HG03135 (cell line): Measurements from ENCODE around the gene ZNF737.
"Not testable (repeated sequence)": the region's sequence is repeated elsewhere in the genome, so short reads cannot be mapped to it uniquely, and the experiment has no call there.

Source experiments
- ATAC-seq: cut with Tn5 transposase; IDR thresholded peaks from one replicate; pipeline ENCODE4 v1.9.1; 2021; ENCODE audit warnings: mild to moderate bottlenecking, moderate library complexity; ENCODE audit not compliant: unreplicated experiment

The ZNF737 gene

DNA sequence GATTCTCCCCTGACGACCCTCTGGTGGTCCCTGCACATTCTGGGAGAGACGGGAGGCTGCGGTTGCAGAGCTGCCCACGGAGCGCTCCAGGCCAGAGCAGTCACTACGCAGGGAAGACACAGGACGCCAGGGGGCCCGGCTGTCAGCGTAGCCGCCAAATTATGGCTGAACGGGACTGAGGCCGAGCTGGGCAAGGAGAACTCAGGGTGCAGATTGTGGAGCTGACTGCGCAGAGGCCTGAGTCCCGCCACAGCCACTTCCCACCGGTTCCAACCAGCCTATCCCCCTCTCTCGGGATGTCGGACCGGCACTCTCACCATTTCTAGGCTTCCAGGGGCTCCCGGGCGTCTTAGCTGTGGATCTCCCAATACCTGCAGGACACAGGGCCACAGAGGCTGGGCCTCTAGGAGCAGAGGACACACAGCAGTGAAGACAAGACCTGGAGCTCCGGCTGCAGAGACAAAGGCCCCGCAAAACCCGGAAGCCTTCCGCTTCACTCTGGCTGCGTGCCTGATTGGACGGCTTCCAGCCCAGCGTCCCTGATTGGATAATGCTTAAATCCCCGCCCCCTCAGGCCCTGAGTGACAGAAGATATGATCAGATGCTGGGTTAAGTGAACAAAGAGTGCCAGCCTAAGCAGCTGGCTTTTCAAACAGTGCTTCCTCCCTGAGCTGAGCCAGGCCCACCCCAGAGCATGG, at the start of gene ZNF737:
Gene ZNF737, minus strand, starts transcription at position 461 of the 698 bp plus-strand sequence. Its CDS starts 141 bp downstream, at position 320.
- peak; percentile 93 for ATAC-seq

DNA sequence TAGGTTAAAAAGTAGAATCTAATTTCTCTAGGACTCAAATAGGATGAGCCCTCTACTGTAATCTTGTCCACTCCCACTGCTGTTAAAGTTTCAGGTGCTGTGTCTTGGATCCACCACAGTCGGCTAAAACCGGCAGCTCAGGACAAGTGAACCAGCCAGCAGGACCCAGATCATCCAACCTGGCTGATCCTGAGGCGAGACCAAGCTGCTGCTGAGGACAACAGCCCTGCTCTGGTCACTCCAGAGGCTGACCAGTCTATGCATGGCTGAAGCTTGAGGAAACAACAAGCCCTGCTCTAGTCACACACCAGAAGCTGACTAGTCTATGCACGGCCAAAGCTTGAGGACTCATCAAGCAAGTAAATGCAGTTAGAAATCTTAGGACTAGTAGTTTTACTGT, 49.4 kb upstream of the ZNF737 start:
- ATAC-seq: not testable (repeated sequence)

DNA sequence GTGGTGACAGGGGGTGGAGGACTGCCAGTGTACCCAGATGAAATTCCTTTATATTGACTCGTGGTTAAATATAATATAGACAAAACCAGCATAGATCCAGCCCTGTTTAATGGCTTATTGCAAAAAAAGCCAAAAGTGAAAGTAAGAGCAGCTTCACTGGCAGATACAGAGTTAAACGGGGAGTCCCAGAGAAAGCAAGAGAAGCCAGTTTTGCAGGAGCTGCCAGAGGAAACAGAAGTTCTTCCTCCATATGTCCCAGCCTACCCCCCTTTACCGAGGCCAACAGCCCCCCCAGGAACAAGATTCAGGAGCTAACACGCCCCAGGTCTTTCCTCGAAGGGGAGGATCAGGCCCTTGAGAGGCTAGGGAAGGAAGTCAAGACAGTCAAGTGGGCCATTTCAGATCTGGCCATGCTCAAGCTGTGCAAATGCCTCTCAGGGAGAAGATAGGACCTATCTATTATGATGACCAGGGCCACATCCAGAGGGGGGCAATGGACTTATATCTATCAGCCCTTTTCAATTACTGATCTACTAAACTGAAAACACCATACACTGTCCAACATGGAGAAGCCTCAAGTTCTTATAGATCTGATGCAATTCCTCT, 47.2 kb upstream of the ZNF737 start:
- no peak for ATAC-seq

- no peak for ATAC-seq
Observed at GRCh38 chr19:20611866-20612265, 46.3 kb upstream of the ZNF737 start.

- no peak for ATAC-seq
Observed at GRCh38 chr19:20607943-20608342, 42.4 kb upstream of the ZNF737 start.

GRCh38 chr19:20558571-20558970, 7.0 kb downstream of the ZNF737 start:
- no peak for ATAC-seq

- no peak for ATAC-seq
Observed at GRCh38 chr19:20558011-20558410, 7.6 kb downstream of the ZNF737 start.

- ATAC-seq: not testable (repeated sequence)
Observed at GRCh38 chr19:20544667-20545333, 20.8 kb downstream of the ZNF737 start.

DNA sequence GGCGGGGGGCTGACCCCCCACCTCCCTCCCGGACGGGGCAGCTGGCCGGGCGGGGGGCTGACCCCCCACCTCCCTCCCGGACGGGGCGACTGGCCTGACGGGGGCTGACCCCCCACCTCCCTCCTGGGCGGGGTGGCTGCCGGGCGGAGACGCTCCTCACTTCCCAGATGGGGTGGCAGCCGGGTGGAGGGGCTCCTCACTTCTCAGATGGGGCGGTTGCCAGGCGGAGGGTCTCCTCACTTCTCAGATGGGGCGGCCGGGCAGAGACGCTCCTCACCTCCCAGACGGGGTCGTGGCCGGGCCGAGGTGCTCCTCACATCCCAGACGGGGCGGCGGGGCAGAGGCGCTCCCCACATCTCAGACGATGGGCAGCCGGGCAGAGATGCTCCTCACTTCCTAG, 35.3 kb downstream of the ZNF737 start:
- not testable (repeated sequence) for ATAC-seq

DNA sequence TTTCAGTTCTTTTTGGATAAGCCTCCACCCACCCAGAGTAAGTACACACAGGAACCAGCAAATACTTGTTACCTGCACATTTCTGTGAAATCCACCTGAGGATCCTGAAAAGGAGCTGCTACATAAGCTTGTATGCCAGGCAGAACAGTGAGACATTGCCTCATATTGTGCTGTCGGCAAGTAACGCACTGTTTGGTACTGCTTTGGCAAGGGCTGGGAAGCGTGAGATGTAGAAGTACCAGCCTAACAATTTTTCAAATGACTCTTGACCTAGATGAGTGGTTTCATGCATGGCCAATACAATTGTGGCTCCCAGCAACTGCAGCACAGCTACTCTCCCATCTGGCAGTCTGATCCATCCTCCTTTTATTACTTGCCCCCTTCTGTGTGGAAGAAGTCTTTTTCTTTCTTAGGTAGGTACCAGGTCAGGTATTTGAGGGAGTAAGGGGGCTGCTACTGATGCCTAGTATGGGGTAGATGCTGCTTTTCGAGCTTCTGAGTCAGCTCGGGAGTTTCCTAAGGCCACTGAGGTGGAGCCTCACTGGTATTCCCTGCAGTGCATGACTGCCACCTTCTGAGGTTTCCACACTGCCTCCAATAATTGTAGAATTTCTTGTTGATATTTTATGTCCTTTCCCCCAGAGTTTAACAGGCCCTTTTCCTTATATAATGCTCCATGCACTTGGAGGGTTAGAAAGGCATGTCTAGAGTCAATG, 52.2 kb downstream of the ZNF737 start:
- no peak for ATAC-seq

GRCh38 chr19:20503476-20503875, 62.1 kb downstream of the ZNF737 start:
- ATAC-seq: no peak
